CD1c-positive myeloid dendritic cell (primary cell): ENCODE data around the gene RAP1GDS1.

Source experiments
- DNase-seq: peaks from one replicate; pipeline ENCODE4 v3.0.0-alpha.2; 2016; ENCODE audit errors: extremely low spot score

RAP1GDS1 gene

GRCh38 chr4:98482847-98483806, 221.9 kb downstream of the RAP1GDS1 start:
- DNase-seq = no peak

- DNase-seq = no peak
These were observed 222.8 kb downstream of the RAP1GDS1 start for GRCh38 chr4:98484031-98484430.

GRCh38 chr4:98485816-98486345, 224.7 kb downstream of the RAP1GDS1 start:
- DNase-seq = no peak

- DNase-seq = no peak
These were observed 229.1 kb downstream of the RAP1GDS1 start for GRCh38 chr4:98490251-98490650.

- no peak for DNase-seq
These were observed 230.8 kb downstream of the RAP1GDS1 start for GRCh38 chr4:98491899-98492559.

- DNase-seq = no peak
These were observed 232.1 kb downstream of the RAP1GDS1 start for GRCh38 chr4:98493296-98493695.
